HEK293 (cell line): ENCODE results near the gene BOD1.

Source experiments
- ATF2 ChIP-seq: fragments of 450-650 bp; formaldehyde crosslinking; IDR thresholded peaks from 2 replicates; pipeline ENCODE4 v1.5.1; 2016; ENCODE audit warnings: missing biosample characterization, missing genetic modification characterization, low read depth
- CTCF ChIP-seq: fragments of 450-650 bp; formaldehyde crosslinking; IDR thresholded peaks from 2 replicates; pipeline ENCODE4 v1.5.1; 2016; ENCODE audit warnings: missing biosample characterization, missing genetic modification characterization
- GLIS2 ChIP-seq: fragments of 450-650 bp; formaldehyde crosslinking; IDR thresholded peaks from 2 replicates; pipeline ENCODE4 v1.5.1; 2016; ENCODE audit warnings: missing biosample characterization, missing genetic modification characterization
- KLF7 ChIP-seq: fragments of 450-650 bp; formaldehyde crosslinking; IDR thresholded peaks from 2 replicates; pipeline ENCODE4 v1.5.1; 2016; ENCODE audit warnings: missing biosample characterization, missing genetic modification characterization, borderline replicate concordance
- MYNN ChIP-seq: fragments of 450-650 bp; formaldehyde crosslinking; IDR thresholded peaks from 2 replicates; pipeline ENCODE4 v1.5.1; 2016; ENCODE audit warnings: missing biosample characterization, missing genetic modification characterization, borderline replicate concordance
- TCF7L2 ChIP-seq: IDR thresholded peaks from 2 replicates; pipeline ENCODE4 v1.6.1; 2011; ENCODE audit warnings: low read depth, mild to moderate bottlenecking, inconsistent platforms, low read length, moderate library complexity, borderline replicate concordance
- YY1 ChIP-seq: fragments of 450-650 bp; formaldehyde crosslinking; IDR thresholded peaks from 2 replicates; pipeline ENCODE4 v1.5.1; 2018; ENCODE audit warnings: missing biosample characterization, missing genetic modification characterization
- ZEB2 ChIP-seq: fragments of 450-650 bp; formaldehyde crosslinking; IDR thresholded peaks from 2 replicates; pipeline ENCODE4 v1.5.1; 2016; ENCODE audit warnings: missing biosample characterization, missing genetic modification characterization
- ZNF223 ChIP-seq: fragments of 450-650 bp; formaldehyde crosslinking; IDR thresholded peaks from 2 replicates; pipeline ENCODE4 v1.5.1; 2016; ENCODE audit warnings: missing biosample characterization, missing genetic modification characterization

GRCh38 chr5:173655196-173655797, 38.8 kb upstream of the BOD1 start:
- no peak for TF ChIP-seq CTCF
- TF ChIP-seq ZNF223 (tag by site-specific recombination): no peak
- no peak for TF ChIP-seq TCF7L2
- TF ChIP-seq YY1 (tag by site-specific recombination): no peak
- no peak for TF ChIP-seq GLIS2 (tag by site-specific recombination)
- no peak for TF ChIP-seq ZEB2 (tag by site-specific recombination)
- no peak for TF ChIP-seq ATF2 (tag by site-specific recombination)
- TF ChIP-seq MYNN (tag by site-specific recombination): no peak
- TF ChIP-seq KLF7 (tag by site-specific recombination): no peak
